Left ventricle myocardium inferior (tissue), 1 donor: ENCODE data around the gene CADPS. TPM values are rescaled to one million over a fixed set of nuclear protein-coding genes. Genes with fewer than 3 reads are reported as not detected.

ENCODE experiments used
- DNase-seq: peaks from one replicate; pipeline ENCODE4 v3.0.0-alpha.2; 2020
- H3K27ac ChIP-seq: fragments of 200-600 bp; replicated peaks from 2 replicates; pipeline ENCODE4 v1.8.0; 2021
- H3K27me3 ChIP-seq: fragments of 200-600 bp; 2 replicates; pipeline ENCODE4 v1.8.0; 2021; ENCODE audit warnings: low read depth
- H3K36me3 ChIP-seq: fragments of 200-600 bp; 2 replicates; pipeline ENCODE4 v1.8.0; 2021
- H3K4me1 ChIP-seq: fragments of 200-600 bp; 2 replicates; pipeline ENCODE4 v1.8.0; 2021
- H3K4me3 ChIP-seq: fragments of 200-600 bp; 2 replicates; pipeline ENCODE4 v1.8.0; 2021; ENCODE audit warnings: mild to moderate bottlenecking, moderate library complexity
- H3K9me3 ChIP-seq: fragments of 200-600 bp; replicated peaks from 2 replicates; pipeline ENCODE4 v1.8.0; 2021
- intact Hi-C: fragments of 100-400 bp; cut with micrococcal nuclease; formaldehyde crosslinking; loops from one replicate; pipeline ENCODE4 v1.11.0; 2022
- total RNA-seq: library from RNA; stranded (reverse); fragmentation: NEBNext Ultra II Directional; extraction: Animal tissue kit (Norgen Biotek cat#: 25700); gene quantifications from one replicate; pipeline ENCODE4 v1.2.1, GENCODE V29; 2021
- TF ChIP-seq, protein P1 (sequence below): fragments of 200-600 bp; IDR thresholded peaks from 2 replicates; pipeline ENCODE4 v1.8.0; 2021; ENCODE audit warnings: antibody characterized with exemption, mild to moderate bottlenecking, borderline replicate concordance
- donor health status: DM: no; HTN: yes; CAD: no; lungs with severe emphysema.

Gene CADPS
- total RNA-seq, 1 donor from 2014 or later, result 25.0 TPM

DNA sequence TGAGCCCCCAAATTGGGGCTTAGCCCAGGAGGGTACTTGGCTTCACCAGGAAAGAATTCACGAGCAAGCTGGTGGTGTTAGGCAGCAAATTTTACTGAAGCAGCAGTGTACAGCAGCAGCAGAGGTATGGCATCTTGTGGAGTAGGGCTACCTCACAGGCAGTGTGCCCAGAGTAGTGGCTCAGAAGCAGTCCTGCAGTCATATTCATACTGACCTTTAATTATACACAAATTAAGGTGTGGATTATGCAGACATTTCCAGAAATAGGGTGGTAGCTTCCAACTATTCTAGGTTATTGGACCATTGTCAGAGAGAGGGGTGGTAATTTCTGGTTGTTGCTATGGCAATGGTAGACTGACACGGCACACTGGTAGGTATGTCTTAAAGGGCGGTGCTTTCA is 20.7 kb upstream of the CADPS start:
- H3K4me3 ChIP-seq, result no peak overlapping the region
- H3K4me1 ChIP-seq, result no peaks in the 10 kb centered on the region
- no peaks in the 10 kb centered on the region for H3K9me3 ChIP-seq
- H3K27ac ChIP-seq, result no peak overlapping the region
- TF ChIP-seq, protein P1, sequence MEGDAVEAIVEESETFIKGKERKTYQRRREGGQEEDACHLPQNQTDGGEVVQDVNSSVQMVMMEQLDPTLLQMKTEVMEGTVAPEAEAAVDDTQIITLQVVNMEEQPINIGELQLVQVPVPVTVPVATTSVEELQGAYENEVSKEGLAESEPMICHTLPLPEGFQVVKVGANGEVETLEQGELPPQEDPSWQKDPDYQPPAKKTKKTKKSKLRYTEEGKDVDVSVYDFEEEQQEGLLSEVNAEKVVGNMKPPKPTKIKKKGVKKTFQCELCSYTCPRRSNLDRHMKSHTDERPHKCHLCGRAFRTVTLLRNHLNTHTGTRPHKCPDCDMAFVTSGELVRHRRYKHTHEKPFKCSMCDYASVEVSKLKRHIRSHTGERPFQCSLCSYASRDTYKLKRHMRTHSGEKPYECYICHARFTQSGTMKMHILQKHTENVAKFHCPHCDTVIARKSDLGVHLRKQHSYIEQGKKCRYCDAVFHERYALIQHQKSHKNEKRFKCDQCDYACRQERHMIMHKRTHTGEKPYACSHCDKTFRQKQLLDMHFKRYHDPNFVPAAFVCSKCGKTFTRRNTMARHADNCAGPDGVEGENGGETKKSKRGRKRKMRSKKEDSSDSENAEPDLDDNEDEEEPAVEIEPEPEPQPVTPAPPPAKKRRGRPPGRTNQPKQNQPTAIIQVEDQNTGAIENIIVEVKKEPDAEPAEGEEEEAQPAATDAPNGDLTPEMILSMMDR, result no peak
- intact Hi-C loops, result no loop called here
- peaks cover 5% of the 10 kb centered on the region for H3K27me3 ChIP-seq
- H3K36me3 ChIP-seq, result no peaks in the 10 kb centered on the region
- no peak for DNase-seq

DNA sequence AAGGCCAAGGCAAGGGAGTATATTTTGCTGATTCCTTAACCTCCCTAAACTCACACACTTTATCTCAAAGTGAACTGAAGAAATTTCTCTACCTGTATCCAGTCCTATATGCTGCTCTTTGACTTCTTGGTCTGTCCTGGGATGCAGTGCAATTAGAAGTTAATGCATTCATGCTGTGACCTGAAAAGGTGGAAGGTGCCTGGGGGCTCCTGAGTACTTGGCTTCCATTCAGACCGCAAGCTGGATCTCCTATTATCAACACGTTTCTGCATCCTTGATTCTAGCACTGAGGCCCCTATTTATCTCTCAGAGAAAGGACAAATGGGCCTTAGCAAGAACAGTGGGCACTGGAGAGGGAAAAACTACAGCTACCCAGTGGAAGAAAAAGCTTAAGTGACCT is 17.7 kb upstream of the CADPS start:
- H3K27me3 ChIP-seq, result peaks cover 5% of the 10 kb centered on the region
- TF ChIP-seq, protein P1, result no peak
- no peak for DNase-seq
- H3K36me3 ChIP-seq, result no peaks in the 10 kb centered on the region
- no peaks in the 10 kb centered on the region for H3K9me3 ChIP-seq
- no peaks in the 10 kb centered on the region for H3K4me1 ChIP-seq
- no peak overlapping the region for H3K4me3 ChIP-seq
- no peak overlapping the region for H3K27ac ChIP-seq
- intact Hi-C loops, result no loop called here

DNA sequence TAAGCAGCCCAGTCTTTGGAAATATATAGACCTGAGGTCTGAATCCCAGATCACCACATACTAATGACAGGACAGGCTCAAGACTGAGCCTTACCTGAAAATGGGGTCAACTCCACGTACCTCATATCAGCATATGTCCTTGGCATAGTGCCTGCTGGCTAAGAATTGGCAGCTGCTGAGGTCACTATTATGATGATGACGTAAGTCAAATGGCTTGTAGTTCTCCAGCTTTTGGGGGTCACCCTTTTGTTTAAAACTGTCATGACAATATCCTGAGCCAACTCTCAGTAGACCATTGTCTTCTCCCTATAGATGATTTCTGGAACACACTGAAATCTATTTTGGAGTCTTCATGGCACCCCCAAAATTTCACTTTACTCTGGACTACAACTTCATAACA is 16.8 kb upstream of the CADPS start:
- Histone ChIP-seq H3K9me3 (no peaks in the 10 kb centered on the region), H3K4me1 (no peaks in the 10 kb centered on the region), H3K27ac (no peak overlapping the region), H3K36me3 (no peaks in the 10 kb centered on the region), H3K27me3 (peaks cover 2% of the 10 kb centered on the region), H3K4me3 (no peak overlapping the region)
- no peak for DNase-seq
- TF ChIP-seq, protein P1, result no peak
- intact Hi-C loops, result no loop called here

DNA sequence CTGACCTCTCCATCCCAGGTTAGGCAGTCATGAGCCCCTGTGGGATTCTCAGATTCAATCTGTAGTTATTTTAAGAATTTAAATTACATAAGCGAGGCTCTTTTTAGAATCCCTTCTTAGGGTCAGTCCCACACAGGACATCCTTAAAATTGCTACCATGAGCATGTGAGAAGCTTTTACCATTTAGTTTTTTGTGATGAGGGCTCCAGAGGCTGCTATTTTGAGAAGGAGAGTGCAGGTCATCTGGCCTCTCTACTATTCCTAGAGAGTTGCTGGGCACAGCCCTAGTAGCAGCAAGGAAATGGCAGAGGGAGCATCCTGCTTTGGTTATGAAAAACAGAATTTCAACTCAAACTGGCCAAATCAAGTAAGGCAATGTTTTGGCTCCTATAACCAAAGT is 13.6 kb upstream of the CADPS start:
- intact Hi-C loops, result no loop called here
- DNase-seq, result no peak
- TF ChIP-seq, protein P1, result no peak
- Histone ChIP-seq H3K4me1 (no peaks in the 10 kb centered on the region), H3K27ac (no peak overlapping the region), H3K36me3 (no peaks in the 10 kb centered on the region), H3K9me3 (no peaks in the 10 kb centered on the region), H3K4me3 (no peak overlapping the region), H3K27me3 (no peaks in the 10 kb centered on the region)

DNA sequence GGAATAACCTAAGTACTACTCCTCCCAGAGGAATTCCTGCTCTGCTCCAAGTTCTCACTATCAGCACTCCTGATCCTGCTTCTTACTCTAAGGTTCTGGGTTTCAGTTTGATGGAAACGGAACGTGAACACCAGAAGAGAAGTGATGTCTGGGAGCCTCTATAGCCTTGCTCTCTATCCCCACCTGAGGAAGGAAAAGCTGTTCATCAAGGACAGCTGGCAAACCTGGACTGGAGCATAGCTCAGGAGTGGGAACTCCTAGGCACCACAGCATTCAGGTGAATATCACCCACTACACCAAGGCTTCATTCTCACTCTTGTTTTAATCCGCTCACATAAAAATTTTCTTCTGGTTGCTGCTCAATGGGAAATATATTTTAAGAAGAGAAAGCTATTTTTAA is 13.0 kb upstream of the CADPS start:
- Histone ChIP-seq H3K9me3 (no peaks in the 10 kb centered on the region), H3K4me1 (no peaks in the 10 kb centered on the region), H3K36me3 (no peaks in the 10 kb centered on the region), H3K27ac (no peak overlapping the region), H3K4me3 (no peak overlapping the region), H3K27me3 (no peaks in the 10 kb centered on the region)
- intact Hi-C loops, result no loop called here
- TF ChIP-seq, protein P1, result no peak
- no peak for DNase-seq

DNA sequence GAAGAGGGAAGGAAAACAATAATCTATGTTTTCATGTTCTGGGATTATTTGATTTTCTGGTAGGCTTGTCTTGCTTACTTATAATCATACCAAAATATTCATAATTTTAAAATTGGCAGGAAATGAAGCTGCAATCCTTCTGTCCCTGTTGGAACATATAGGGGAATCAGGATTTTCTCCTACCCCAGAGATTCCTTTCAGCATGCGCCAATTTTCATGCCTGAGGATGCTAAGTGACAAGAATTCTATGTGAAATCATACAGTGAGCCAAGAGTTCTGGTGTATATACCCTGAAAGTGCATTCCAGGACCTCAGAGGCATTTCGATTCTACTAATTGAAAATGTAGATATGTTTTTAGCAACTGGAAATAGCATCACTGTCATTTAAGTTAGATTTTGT is 9.9 kb upstream of the CADPS start:
- Histone ChIP-seq H3K36me3 (no peaks in the 10 kb centered on the region), H3K27ac (no peak overlapping the region), H3K4me1 (no peaks in the 10 kb centered on the region), H3K27me3 (peaks cover 3% of the 10 kb centered on the region), H3K9me3 (no peaks in the 10 kb centered on the region), H3K4me3 (no peak overlapping the region)
- intact Hi-C loops, result no loop called here
- DNase-seq, result no peak
- TF ChIP-seq, protein P1, result no peak
